HG02642 (cell line): ENCODE data around the gene SZT2.
"Not testable (repeated sequence)": the region's sequence is repeated elsewhere in the genome, so short reads cannot be mapped to it uniquely, and the experiment has no call there.

Source experiments
- ATAC-seq: cut with Tn5 transposase; IDR thresholded peaks from one replicate; pipeline ENCODE4 v1.9.1; 2021; ENCODE audit warnings: mild to moderate bottlenecking; ENCODE audit not compliant: unreplicated experiment, poor library complexity

SZT2 gene

DNA sequence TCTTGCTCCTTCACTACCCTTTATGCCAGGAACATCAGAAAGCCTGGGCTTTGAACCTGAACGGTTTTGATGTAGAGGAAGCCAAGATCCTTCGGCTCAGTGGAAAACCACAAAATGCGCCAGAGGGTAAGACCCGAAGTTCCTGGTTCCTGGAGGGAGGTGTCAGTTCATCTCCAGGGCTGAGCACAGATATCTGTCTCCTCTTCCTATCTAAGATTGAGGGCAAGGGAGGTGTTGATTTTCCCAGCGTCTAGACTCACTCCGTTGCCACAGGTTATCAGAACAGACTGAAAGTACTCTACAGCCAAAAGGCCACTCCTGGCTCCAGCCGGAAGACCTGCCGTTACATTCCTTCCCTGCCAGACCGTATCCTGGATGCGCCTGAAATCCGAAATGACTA, 30.0 kb upstream of the SZT2 start:
- ATAC-seq, result no peak

DNA sequence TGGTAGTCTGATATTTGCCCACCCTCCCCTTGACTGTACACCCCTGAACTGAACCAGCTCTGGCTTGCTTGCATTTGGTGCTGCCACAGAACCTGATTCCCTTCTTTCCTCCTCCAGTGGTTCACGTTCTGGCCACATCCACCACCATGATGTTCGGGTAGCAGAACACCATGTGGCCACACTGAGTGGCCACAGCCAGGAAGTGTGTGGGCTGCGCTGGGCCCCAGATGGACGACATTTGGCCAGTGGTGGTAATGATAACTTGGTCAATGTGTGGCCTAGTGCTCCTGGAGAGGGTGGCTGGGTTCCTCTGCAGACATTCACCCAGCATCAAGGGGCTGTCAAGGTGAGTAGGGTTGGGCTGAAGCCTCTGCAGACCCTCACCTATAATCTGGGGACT, 29.1 kb upstream of the SZT2 start:
- ATAC-seq, result no peak

DNA sequence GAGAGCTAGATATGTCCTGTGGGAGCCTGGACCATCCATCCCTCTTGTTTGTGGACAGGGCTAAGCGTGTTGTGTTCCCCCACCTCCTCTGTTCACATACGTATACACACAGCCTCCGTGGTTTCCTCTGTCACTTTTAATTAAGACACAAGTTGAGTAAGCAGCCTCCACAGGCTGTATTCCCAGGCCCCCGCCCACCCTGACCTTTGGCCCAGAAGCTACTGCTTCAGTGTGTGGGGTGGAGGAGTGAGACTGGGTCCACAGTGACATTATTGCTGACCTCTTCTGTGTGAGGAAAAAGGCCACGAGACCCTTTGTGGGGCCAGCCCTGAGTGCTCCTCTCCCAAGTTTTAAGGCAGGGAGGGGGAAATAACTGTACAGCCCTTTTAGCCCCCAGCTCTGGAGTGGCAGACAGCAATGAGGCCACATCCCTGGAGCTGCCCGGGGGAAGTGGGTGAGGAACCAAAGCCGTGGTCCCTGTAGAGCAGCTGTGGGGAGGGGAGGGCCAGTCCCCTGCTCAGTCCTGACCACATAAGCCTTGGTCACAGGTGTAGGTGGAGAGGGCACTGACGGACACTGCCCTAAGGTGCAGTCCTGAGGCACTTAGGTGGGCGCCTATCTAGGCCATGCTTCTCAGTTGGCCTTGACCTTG, 26.3 kb upstream of the SZT2 start:
- ATAC-seq, result no peak

DNA sequence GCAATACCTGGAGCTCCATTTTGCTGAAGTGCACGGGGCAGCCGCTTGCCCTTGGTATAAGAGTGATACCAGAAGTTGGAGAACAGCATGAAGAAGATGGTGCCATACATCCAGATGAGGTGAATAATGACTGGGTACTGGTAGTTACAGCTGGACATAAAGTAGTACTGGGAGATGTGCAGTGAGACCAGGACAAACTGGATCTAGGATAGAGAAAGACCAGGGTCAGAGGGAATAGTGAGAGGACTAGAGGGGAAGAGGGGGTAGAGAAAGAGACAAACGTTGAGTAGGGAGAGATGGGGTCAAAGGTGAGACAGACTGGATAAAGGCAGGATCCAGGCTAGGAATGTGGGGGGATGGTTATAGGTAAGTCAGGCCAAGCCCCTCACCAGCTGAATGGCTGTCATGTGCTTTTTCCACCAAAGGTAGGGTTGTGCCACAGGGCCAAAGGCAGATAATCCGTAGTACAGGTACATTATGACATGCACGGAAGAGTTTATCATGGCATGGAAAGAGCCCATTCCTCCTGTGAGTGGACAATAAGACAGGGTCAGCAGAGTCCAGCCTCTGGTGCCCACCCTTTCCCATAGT, 25.7 kb upstream of the SZT2 start:
- ATAC-seq, result no peak

DNA sequence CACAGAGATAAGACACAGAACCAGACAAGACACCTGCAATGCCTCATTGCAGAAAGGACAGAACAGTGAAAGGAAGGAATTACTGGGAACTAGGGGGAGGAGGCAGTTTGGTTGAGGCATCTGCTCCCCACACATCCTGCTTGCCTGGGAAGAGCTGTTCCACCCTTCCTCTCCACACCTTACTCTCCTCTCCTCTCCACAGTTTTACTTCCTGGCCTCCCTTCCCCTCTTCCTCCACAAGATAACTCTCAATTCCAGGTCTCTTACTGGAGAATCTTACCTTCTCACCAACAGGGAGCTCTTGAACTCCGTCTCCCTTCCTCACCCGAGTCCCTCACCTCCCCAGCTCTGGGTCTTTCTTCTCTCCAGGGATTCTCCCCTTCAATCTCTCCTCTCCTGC, 24.0 kb upstream of the SZT2 start:
- no peak for ATAC-seq

DNA sequence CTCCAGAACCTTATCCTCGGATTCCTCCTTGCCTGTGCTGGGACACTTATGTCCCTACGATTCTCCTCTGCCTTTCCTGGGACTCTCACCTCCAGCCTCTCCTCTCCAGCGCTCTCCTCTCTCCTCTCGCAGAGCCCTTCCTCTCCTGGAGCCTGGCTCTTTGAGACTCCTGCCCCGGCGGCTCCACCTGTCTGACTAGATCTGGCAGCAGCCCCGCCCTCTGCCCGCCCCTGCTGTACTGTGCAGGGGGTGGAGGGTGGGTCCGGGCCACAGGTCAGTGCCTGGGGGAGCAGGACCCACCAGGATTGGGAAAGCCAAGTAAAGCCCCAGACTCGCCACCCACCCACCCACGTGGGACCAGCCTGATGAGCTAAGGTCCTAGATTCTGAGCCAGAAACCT, 23.5 kb upstream of the SZT2 start:
- ATAC-seq, result no peak

DNA sequence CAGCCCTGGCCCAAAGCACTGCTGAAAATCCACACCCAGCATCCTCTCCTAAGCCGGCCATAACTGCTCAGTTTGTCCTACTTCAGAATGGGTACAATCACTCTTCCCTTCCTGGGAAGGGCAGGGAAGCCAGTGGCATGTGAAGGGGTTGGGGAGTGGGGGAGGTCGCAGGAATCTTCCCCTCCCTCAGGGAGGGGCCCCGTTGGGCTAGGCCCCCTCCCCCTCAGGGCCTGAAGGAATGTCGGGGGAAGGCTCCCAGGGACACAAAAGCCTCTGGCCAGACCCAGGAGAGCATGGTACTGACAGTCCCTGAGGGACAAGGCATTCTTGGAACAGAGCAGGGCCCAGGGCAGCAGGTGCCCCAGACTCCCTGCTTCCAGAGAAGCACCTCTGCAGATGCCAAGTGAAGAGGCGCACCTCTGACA, 23.1 kb upstream of the SZT2 start:
- no peak for ATAC-seq

DNA sequence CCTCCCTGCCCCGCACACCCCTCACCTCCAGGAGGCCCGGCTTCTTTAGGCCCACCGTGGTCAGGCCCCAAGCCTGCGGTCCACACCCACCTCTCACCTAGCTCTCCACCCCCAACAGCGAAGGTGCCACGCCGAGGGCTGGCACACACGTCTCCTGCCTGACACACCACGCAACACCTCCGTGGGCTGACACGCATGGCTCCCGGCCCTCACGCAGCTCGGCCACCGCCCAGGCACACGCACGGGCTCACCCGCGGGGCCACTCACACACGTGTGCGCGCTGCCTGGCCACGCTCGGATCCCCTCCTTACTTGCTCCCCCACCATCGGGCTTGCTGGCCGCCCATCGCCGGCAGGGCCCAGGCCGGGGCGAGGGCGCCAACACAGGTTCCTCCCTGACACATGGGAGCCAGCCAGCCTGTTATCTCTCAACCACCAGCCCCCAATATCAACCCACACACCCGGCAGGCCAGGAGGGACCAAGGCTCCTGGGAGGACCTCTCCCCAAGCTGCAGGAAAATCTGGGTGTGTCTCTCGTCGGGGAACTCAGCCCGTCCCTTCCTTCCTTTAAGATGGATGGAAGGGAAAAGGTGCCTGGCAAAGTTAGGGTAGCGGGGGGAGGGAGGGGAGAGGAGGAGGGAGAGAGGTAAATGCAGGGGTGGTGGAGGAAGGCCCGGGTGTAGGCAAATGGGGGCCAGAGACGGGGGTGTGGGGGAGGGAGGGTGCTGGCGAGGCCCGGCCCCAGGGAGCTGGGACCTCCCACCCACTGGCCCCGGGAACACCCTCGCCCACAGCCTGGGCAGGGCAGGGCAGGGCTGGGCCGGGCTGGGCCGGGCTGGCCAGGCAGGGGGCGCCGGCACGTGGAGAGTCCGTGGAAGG, 22.4 kb upstream of the SZT2 start:
- ATAC-seq, result peak; percentile 61

DNA sequence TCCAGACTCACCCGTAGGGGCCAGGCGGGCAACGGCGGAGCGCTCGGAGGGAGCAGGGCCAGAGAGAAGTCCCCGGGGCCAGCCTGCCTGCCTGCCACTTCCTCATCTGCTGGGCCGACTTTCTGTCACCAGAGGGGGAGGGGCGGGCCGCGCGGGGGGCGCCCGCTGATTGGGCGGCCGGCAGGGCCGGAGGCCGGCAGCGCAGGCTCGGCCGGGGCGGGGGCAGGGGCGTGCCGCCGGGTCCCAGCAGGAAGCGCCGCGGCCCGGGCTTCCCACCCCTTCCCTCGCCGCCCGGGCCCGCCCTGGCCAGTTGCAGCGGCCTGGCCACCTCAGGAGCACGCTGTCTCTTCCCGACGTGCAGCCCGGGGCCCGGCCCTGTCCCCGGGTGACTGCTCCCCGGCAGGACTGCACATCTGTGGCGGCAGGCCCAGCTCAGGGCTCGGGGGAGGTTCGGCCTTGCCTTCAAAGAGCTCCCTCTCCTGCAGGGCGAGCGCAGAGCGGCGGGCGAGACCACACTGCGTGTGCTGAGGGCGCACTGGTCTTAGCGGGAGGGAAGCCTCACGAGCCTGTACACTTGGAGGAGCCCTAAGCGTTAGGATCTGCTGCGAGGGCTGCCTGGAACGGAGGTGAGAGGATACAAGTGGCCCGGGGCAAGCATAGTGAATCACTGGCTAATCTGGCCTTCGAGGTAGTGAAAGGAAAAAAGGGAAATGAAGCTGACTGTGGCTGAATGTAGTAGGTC, 21.6 kb upstream of the SZT2 start, which contains the start of gene ELOVL1:
ELOVL1 (minus strand) TSS at position 108 of the 742 bp plus-strand sequence. CDS start 2,402 bp downstream, outside the sequence.
- peak; percentile 76 for ATAC-seq

DNA sequence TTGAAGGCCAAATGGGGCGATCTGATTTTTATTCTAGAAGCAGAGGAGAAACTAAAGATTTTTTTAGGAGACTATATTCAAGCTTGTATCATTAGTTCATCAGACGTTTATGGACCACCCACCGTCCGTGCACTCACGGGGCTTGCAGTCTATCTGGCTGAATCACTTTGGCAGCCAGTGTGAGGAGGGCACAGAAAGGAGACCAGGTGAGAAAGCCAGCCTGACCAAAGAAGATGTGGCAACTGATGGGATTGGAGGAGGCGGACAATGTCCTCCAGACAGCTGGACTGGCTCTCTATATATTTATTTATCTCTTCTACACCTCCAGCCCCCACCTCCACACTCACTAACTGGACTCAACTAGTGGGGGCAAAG, 21.1 kb upstream of the SZT2 start:
- ATAC-seq, result no peak

DNA sequence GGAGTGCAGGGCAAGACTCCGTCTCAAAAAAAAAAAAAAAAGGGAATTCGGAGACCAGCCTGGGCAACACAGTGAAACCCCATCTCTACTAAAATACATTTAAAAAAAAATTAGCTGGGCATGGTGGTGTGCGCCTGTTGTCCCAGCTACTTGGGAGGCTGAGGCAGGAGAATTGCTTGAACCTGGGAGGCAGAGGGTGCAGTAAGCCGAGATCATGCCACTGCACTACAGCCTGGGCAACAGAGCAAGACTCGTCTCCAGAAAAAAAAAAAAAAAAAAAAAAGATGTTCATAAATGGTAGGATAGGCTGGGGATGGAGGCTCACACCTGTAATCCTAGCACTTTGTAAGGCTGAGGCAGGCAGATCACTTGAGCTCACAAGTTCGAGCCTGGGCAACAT, 19.9 kb upstream of the SZT2 start:
- not testable (repeated sequence) for ATAC-seq

DNA sequence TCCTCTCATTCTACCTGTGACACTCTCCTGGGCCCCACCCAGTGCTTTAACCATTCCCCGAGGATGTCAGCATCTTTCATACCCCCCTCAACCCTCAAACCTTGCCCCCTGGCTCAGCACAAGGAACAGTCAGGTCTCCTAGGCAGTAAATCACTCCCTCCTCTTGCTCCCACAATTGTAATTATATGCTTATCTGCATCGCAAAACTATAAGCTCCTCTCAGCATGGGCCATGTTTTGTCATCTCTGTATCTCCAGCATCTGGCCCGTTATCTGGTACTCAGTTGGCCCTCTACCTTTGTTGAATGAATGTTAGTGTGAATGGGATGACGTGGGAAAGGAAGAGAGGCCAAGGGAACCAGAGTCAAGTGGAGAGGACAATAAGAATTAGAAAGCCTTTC, 19.1 kb upstream of the SZT2 start:
- no peak for ATAC-seq

DNA sequence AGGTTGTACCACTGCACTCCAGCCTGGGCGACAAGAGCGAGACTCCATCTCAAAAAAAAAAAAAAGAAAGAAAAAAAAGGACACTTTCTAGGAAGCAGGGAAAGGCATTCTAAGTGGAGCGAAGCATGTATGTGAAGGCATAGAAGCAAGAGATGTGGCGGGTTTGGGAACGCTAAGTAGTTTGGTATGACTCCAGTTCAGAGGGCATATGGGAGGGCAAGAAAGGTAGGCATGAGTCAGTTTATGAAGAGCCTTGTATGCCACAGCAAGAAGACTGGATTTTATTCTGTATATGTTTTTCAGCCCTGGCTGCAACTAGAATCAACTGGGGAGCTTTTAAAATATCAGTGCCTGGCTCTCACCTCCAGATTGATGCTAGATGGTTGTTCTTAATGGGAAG, 17.5 kb upstream of the SZT2 start:
- no peak for ATAC-seq

DNA sequence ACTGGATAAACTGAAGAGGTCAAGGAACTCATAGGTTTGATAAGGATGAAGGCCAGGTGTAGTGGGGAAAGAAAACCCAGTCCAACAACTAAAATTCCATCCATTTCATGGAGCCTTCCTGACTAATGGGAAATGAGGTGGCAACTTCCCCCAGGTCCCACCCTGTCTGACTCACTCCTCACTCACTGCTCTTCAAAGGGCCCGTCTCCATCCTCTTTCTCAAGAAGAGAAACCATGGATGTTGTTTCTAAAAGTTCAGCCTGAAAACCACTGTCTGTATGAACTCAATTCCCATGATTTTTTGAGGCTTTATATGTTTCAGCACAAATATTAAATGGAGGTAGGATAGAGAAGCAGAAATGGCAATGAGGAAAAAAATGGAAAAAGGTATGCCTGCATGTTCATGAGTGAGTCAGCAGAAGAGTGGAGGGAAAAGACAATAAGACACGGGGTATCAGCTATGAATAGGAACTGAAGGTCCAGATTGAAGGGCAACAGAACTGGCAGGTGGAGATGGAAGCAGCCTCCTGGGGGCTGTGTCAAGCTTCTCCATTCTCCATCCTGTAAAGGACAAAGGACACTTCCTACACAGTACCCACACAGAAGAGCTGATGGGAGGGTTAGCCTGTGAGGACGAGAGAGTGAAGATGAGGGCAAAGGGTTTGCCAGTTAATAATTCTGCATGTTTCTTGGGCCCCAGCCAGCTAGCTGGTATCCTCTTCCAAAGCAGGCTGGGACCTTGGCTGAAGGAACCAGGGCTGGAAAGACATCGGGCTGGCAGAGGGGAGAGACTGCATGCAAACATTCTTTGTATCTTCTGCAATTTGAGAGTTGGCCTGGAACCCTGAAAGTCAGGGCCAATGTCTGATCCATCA, 16.4 kb upstream of the SZT2 start:
- no peak for ATAC-seq

DNA sequence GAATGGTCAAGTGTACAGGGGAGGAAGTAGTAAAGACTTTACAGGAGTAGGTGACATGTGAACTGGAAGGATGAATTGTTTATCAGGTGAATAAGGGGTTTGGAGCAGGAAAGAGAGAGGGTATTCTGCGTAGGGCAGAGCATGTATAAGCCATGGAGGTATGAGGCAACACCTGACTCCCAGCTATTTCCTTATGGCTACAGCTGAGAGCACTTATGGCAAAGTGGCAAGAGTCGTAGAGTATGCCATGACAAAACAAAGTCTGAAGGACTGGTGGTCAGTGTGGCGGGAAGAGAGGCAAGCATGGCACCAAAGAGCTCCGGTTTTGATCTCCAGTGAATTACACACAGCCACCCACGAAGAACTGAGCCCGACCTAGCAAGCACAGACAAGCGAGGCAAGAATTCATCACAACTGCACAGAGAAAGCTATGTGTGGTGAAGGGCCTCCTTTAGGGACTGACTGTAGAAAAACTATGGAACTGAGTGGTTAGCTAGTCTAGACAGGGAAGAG, 12.9 kb upstream of the SZT2 start:
- no peak for ATAC-seq

DNA sequence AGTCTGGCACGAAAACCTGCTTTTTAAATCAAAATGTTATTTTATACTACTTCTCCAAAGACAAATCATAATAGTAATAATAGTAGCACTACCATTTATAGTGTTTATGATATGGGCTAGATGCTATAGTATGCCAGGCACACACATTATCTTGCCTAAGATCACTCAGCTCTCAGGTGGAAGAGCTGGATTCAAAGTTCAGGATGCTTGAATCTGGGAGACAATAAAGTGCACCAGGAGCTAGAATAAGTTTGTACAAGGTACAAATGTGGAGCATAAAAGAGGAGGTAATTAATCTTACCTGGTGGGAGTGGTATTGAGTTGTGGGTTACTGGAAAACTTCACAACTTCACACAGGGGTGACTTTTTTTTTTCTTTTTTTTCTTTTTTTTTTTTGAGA, 11.9 kb upstream of the SZT2 start:
- ATAC-seq, result no peak

DNA sequence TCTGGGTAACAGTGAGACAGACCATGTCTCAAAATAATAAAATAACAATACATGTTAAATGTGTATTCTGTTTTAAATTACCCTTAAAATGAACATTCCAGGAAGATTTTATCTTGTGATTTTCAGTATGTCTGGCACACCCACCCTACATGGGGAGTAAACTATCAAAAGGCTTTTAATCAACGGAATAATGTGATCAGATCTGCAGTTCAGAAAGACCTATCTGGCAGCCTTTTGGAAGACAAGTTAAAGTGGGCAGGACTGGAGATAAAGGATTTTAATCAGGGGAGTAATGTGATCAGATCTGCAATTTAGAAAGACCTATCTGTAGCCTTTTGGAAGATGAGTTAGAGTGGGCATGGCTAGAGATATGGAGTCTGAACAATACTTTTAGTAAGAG, 10.2 kb upstream of the SZT2 start:
- ATAC-seq, result no peak

DNA sequence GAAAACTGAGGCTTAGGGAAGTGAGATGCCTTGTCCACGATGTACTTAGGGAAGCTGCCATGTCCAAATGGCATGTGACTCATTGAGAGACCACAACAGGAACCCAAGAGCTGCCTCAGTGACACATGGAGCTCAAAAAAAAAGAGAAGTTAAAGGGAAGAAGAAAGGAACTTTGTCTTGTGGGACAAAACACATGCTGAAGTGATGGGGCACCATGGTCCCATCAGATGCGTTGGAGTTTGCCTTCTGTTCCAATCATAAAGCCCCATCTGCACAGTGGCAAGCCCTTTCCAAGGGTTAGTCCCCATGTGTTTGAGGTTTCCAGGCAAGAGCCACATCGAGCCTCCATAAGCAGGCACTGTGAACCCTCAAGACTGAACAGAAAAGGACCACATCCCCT, 8.1 kb upstream of the SZT2 start:
- no peak for ATAC-seq

DNA sequence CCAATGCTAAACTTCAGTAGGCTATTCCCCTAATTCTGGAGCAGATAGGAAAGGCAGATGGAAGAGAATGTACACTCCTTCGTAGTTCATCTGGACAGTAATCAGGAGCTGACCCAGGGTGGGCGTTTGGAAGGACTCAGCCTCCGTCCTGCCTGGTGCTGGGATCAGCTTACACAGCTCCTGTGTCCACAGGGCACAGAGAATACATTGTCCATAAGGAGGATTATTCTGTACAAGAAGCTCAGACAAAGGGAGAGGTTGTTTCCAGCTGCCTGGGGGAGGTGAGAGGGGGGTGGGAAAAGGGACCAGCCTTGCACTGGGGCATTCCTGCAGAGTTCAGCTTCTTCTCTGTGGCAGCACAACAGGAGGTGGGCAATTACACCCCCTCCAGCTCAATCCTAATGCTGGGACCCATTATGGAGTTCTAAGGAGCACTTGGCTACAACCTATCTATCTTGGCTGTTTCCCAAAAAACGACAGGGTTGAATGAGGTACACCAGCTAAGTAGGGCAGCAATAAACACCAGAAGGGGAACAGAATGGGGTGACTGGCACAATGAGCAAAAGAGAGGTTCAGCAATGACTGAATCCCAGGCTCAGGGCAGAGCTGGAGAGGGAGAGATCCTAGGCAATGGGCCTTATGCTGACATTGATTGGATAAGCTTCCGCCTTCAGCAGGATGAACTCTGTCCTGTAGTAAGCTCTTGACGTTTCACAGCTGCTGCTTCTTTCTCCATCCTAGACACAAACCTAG, 7.5 kb upstream of the SZT2 start:
- no peak for ATAC-seq
